ENCODE results near the gene ITGAL.

The ITGAL gene

GRCh38 chr16:30503403-30504296 lies 31.1 kb downstream of the ITGAL start:
- DNase-seq (ENCODE audit: extremely low spot score), result no peak
- TF ChIP-seq CTCF (IDR thresholded peaks at IDR 0.05; ENCODE audit: control extremely low read depth, extremely low read depth, low read depth, missing control alignments), result no peak
- ChIA-PET POLR2A (interaction anchor here (0.6 kb wide), 1 partner anchor 112 kb away, joined by 4 read pairs; no protein-coding TSS in a partner anchor), CTCF (no interaction called here)

GRCh38 chr16:30509081-30509765 lies 36.7 kb downstream of the ITGAL start:
- POLR2A ChIA-PET, result no interaction called here
- TF ChIP-seq CTCF (IDR thresholded peaks at IDR 0.05; ENCODE audit: control extremely low read depth, extremely low read depth, low read depth, missing control alignments), result no peak
- DNase-seq (ENCODE audit: extremely low spot score), result no peak
- CTCF ChIA-PET, result interaction anchor here (1.1 to 1.8 kb wide), 4 partner anchors 11 to 33 kb away, joined by 3 to 5 read pairs (median 4); no protein-coding TSS in a partner anchor

- TF ChIP-seq CTCF (IDR thresholded peaks at IDR 0.05; ENCODE audit: control extremely low read depth, extremely low read depth, low read depth, missing control alignments), result no peak
- no peak for DNase-seq (ENCODE audit: extremely low spot score)
- POLR2A ChIA-PET, result no interaction called here
- CTCF ChIA-PET, result interaction anchor here (0.9 to 1.8 kb wide), 9 partner anchors 11 to 105 kb away, joined by 3 to 5 read pairs (median 4); partner anchors contain the start of gene ZNF688
These were observed 37.9 kb downstream of the ITGAL start for GRCh38 chr16:30510376-30510938.

GRCh38 chr16:30511509-30511908 lies 39.0 kb downstream of the ITGAL start:
- CTCF ChIA-PET, result interaction anchor here (1.0 to 1.7 kb wide), 4 partner anchors 14 to 83 kb away, joined by 3 to 4 read pairs (median 3); partner anchors contain the start of gene ZNF688
- DNase-seq (ENCODE audit: extremely low spot score), result no peak
- POLR2A ChIA-PET, result no interaction called here
- TF ChIP-seq CTCF (IDR thresholded peaks at IDR 0.05; ENCODE audit: control extremely low read depth, extremely low read depth, low read depth, missing control alignments), result no peak

- no peak for TF ChIP-seq CTCF (IDR thresholded peaks at IDR 0.05; ENCODE audit: control extremely low read depth, extremely low read depth, low read depth, missing control alignments)
- ChIA-PET POLR2A (no interaction called here), CTCF (interaction anchor here (0.8 to 1.0 kb wide), 2 partner anchors 82 to 85 kb away, joined by 3 read pairs; partner anchors contain the start of gene DCTPP1)
- no peak for DNase-seq (ENCODE audit: extremely low spot score)
These were observed 42.7 kb downstream of the ITGAL start for GRCh38 chr16:30515275-30515674.

GRCh38 chr16:30518552-30518951 lies 46.0 kb downstream of the ITGAL start:
- DNase-seq (ENCODE audit: extremely low spot score), result no peak
- POLR2A ChIA-PET, result no interaction called here
- TF ChIP-seq CTCF (IDR thresholded peaks at IDR 0.05; ENCODE audit: control extremely low read depth, extremely low read depth, low read depth, missing control alignments), result no peak
- CTCF ChIA-PET, result interaction anchor here (1.2 to 2.1 kb wide), 5 partner anchors 17 to 110 kb away, joined by 3 to 5 read pairs (median 4); no protein-coding TSS in a partner anchor
